Cardiac fibroblast (primary cell): ENCODE results near the gene TRAF3.
A peak's percentile ranks its signal among the peaks of the same experiment; 100 is the strongest.

Source experiments
- DNase-seq, 2 donors: peaks; one replicate each; pipeline versions ENCODE4 v3.0.0 to v3.0.0-alpha.2; 2010; ENCODE audit warnings: low read depth in 2 of 2
- H3K4me3 ChIP-seq, 2 donors: replicated peaks in 1 of 2; 1 replicate in 1 of 2; 2 replicates in 1 of 2; pipeline ENCODE4 v1.5.1; 2011; ENCODE audit warnings: low read depth in 2 of 2, low read length in 2 of 2, mild to moderate bottlenecking in 2 of 2, moderate library complexity in 1 of 2
- CTCF ChIP-seq: IDR thresholded peaks from one replicate; pipeline ENCODE4 v1.5.1; 2011; ENCODE audit warnings: low read depth, mild to moderate bottlenecking, low read length, inconsistent platforms

The TRAF3 gene

GRCh38 chr14:102928412-102929240, 151.4 kb downstream of the TRAF3 start:
- peak overlapping the region; percentile 32 to 37 for H3K4me3 ChIP-seq
- DNase-seq = peak; percentile 29 to 59
- TF ChIP-seq CTCF = no peak

DNA sequence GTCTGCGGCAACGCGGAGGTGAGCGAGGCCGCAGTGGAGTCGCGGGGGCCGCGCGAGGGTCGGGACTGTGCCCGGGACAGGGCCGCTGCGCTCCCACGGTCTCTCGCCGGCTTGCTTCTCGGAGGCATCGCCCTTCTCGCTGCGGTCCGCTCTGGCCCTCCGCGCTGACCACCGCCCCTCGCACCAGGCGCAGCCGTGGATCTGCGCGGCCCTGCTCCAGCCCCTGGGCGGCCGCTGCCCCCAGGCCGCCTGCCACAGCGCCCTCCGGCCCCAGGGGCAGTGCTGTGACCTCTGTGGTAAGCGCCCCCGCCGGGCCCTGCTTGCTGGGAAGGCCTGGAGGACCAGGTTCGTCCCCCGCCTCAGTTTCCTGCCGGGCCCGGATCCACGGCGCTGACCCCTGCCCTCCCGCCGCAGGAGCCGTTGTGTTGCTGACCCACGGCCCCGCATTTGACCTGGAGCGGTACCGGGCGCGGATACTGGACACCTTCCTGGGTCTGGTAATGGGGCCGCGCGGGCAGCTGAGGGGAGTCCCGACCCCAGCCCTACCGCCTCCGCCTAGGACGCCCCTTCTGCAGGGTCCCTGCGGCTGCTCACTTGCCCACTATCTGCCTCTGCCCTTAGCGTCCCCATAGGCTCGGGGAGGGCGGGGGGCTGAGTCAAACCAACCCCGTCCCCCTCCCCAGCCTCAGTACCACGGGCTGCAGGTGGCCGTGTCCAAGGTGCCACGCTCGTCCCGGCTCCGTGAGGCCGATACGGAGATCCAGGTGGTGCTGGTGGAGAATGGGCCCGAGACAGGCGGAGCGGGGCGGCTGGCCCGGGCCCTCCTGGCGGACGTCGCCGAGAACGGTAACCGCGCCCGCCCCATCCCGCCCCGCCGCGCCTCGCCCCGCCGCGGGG, 152.2 kb downstream of the TRAF3 start:
- no peak for TF ChIP-seq CTCF
- H3K4me3 ChIP-seq = no peak overlapping the region
- DNase-seq = no peak

- H3K4me3 ChIP-seq = no peak overlapping the region
- TF ChIP-seq CTCF = no peak
- DNase-seq = no peak
These were observed 153.0 kb downstream of the TRAF3 start for GRCh38 chr14:102930138-102930752.

DNA sequence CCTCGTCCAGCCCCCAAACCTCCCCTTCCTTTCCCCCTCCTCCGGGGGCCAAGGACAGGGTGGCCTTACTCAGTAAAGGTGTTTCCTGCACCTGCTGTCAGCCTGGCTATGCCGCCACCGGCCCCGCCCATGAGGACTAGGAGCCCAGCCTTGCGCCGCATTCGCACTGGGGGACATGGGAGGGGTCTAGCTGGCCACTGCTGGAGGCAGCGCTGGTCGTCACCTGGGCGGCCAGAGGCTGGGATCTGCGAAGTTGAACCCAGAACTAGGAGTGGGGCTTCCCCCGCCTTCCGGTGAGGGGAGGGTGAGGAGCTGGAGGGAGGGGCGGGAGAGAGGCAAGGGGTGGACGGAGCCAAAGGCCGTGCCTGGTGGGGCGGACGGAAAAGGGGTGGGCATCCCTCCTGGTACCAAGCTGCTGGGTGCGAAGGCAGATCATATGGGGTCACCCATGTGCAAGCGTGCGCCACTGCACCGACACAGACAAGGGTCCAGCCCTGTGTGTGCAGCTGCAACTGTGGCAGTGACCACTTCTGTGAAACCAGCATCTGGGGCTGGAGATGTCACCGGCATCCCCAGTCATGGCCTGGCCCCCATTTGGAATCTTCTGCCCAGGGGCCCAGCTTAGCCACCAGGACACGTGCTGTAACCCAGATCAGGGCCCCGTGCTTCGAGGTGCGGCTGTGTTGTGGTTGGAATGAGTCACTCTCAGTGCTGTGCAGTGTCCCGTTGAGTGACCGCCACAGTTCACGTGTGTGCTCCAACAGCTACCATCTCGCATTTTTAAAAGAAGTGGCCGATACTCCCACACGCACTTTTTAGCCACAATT, 153.7 kb downstream of the TRAF3 start:
- DNase-seq = peak in 1 of 2 donors; percentile 42
- no peak for TF ChIP-seq CTCF
- H3K4me3 ChIP-seq = no peak overlapping the region

DNA sequence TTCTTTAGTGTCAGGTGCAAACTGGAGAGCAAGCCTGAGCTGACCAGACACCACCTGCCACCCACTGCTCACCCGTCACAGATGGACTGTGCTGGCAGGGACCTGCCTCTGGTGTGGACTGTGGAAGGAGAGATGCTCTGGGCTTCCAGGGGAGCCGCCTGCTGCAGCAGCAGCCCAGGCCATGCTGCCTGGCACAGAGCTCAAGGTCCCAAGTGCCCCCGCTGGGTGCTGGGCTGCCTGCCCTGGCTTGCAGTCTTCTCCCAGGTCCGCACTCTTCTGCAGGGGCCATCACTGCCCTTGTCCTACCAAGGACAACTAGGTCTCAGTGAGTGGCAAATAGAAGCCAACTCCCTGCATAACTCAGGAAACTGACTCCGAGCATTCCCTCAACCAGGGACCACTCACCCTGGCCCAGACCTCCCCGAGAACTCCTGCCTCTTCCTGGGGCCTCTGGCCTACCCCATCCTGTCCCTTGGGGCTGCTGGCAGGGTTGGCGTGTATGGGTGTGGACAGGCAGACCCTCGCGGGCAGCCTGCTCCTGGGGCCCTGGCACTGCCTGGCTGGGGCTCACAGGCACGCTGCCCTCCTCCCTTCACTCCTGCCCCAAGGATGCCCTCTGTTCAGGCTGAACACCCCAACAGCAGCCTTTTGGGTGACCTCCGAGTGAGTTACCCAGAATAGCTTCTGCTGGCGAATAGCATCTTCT, 154.5 kb downstream of the TRAF3 start:
- no peak overlapping the region for H3K4me3 ChIP-seq
- no peak for TF ChIP-seq CTCF
- DNase-seq = no peak
